Measurements from ENCODE around the gene ANKRD28. TPM values are rescaled to one million over a fixed set of nuclear protein-coding genes. Genes with fewer than 3 reads are reported as not detected.

The ANKRD28 gene
- total RNA-seq, 4 donors from 2014 or later = 39.0 to 81.1 (median 49.5) TPM

GRCh38 chr3:15722877-15723623, 74.7 kb downstream of the ANKRD28 start:
- H3K4me3 ChIP-seq = no peak overlapping the region
- in situ Hi-C loops (cut with MboI; ENCODE audit: low pct_ligation_motif_present in 1 of 4, low pct_unique_long_range_greater_than_20kb in 1 of 4, low sequenced_read_pairs in 3 of 4) = no loop called here
- H3K9me3 ChIP-seq = no peaks in the 10 kb centered on the region
- WGBS, 2 donors (ENCODE audit: low coverage in 1 of 2) = 51 to 84% methylated on average over 2 to 3 of the region's 3 CpGs
- no peak overlapping the region for H3K27ac ChIP-seq
- intact Hi-C loops (cut with DNase I; ENCODE audit: low total_unique reads) = no loop called here
- no peaks in the 10 kb centered on the region for H3K27me3 ChIP-seq
- H3K4me1 ChIP-seq = no peaks in the 10 kb centered on the region
- TF ChIP-seq POLR2A (IDR thresholded peaks at IDR 0.05) = no peak
- TF ChIP-seq POLR2AphosphoS5 (IDR thresholded peaks at IDR 0.05) = no peak
- no peak for TF ChIP-seq EP300 (IDR thresholded peaks at IDR 0.05; ENCODE audit: low read depth)
- no peak for TF ChIP-seq CTCF (IDR thresholded peaks at IDR 0.05)
- DNase-seq = no peak
- H3K36me3 ChIP-seq = peaks cover 0 to 23% (median 7%) of the 10 kb centered on the region in 4 donors

- H3K4me1 ChIP-seq = no peaks in the 10 kb centered on the region
- H3K9me3 ChIP-seq = no peaks in the 10 kb centered on the region
- TF ChIP-seq EP300 (IDR thresholded peaks at IDR 0.05; ENCODE audit: low read depth) = no peak
- no peak overlapping the region for H3K27ac ChIP-seq
- no peak for DNase-seq
- WGBS, 2 donors (ENCODE audit: low coverage in 1 of 2) = 98 to 100% methylated on average over 3 of the region's 3 CpGs
- H3K4me3 ChIP-seq = no peak overlapping the region
- intact Hi-C loops (cut with DNase I; ENCODE audit: low total_unique reads) (no loop called here), in situ Hi-C loops (cut with MboI; ENCODE audit: low pct_ligation_motif_present in 1 of 4, low pct_unique_long_range_greater_than_20kb in 1 of 4, low sequenced_read_pairs in 3 of 4) (no loop called here)
- no peaks in the 10 kb centered on the region for H3K27me3 ChIP-seq
- peaks cover 0 to 27% (median 3%) of the 10 kb centered on the region in 4 donors for H3K36me3 ChIP-seq
Observed at GRCh38 chr3:15716178-15716577, 81.6 kb downstream of the ANKRD28 start.

- Histone ChIP-seq H3K27ac (no peak overlapping the region), H3K9me3 (no peaks in the 10 kb centered on the region), H3K27me3 (no peaks in the 10 kb centered on the region), H3K36me3 (peaks cover 0 to 34% (median 8%) of the 10 kb centered on the region in 4 donors), H3K4me1 (no peaks in the 10 kb centered on the region), H3K4me3 (no peak overlapping the region)
- no peak for DNase-seq
- in situ Hi-C loops (cut with MboI; ENCODE audit: low pct_ligation_motif_present in 1 of 4, low pct_unique_long_range_greater_than_20kb in 1 of 4, low sequenced_read_pairs in 3 of 4) (no loop called here), intact Hi-C loops (cut with DNase I; ENCODE audit: low total_unique reads) (no loop called here)
- WGBS, 2 donors (ENCODE audit: low coverage in 1 of 2) = 82 to 85% methylated on average over 4 of the region's 4 CpGs
- no peak for TF ChIP-seq POLR2AphosphoS5 (IDR thresholded peaks at IDR 0.05)
- no peak for TF ChIP-seq EP300 (IDR thresholded peaks at IDR 0.05; ENCODE audit: low read depth)
- TF ChIP-seq CTCF (IDR thresholded peaks at IDR 0.05) = no peak
- TF ChIP-seq POLR2A (IDR thresholded peaks at IDR 0.05) = no peak
Observed at GRCh38 chr3:15714448-15714847, 83.3 kb downstream of the ANKRD28 start.

GRCh38 chr3:15713364-15713763, 84.4 kb downstream of the ANKRD28 start:
- Histone ChIP-seq H3K4me3 (no peak overlapping the region), H3K27ac (no peak overlapping the region), H3K4me1 (no peaks in the 10 kb centered on the region), H3K9me3 (no peaks in the 10 kb centered on the region), H3K27me3 (no peaks in the 10 kb centered on the region), H3K36me3 (peaks cover 0 to 38% (median 11%) of the 10 kb centered on the region in 4 donors)
- WGBS, 2 donors (ENCODE audit: low coverage in 1 of 2) = 88 to 97% methylated on average over 3 to 5 of the region's 5 CpGs
- intact Hi-C loops (cut with DNase I; ENCODE audit: low total_unique reads) (no loop called here), in situ Hi-C loops (cut with MboI; ENCODE audit: low pct_ligation_motif_present in 1 of 4, low pct_unique_long_range_greater_than_20kb in 1 of 4, low sequenced_read_pairs in 3 of 4) (no loop called here)
- TF ChIP-seq CTCF (IDR thresholded peaks at IDR 0.05) = no peak
- TF ChIP-seq EP300 (IDR thresholded peaks at IDR 0.05; ENCODE audit: low read depth) = no peak
- no peak for TF ChIP-seq POLR2A (IDR thresholded peaks at IDR 0.05)
- no peak for TF ChIP-seq POLR2AphosphoS5 (IDR thresholded peaks at IDR 0.05)
- DNase-seq = no peak

- H3K36me3 ChIP-seq = peaks cover 0 to 43% (median 15%) of the 10 kb centered on the region in 4 donors
- H3K27ac ChIP-seq = no peak overlapping the region
- H3K27me3 ChIP-seq = no peaks in the 10 kb centered on the region
- in situ Hi-C loops (cut with MboI; ENCODE audit: low pct_ligation_motif_present in 1 of 4, low pct_unique_long_range_greater_than_20kb in 1 of 4, low sequenced_read_pairs in 3 of 4) = no loop called here
- no peak for DNase-seq
- H3K4me3 ChIP-seq = no peak overlapping the region
- no peaks in the 10 kb centered on the region for H3K4me1 ChIP-seq
- no peaks in the 10 kb centered on the region for H3K9me3 ChIP-seq
- TF ChIP-seq CTCF (IDR thresholded peaks at IDR 0.05) (no peak), POLR2A (IDR thresholded peaks at IDR 0.05) (no peak), POLR2AphosphoS5 (IDR thresholded peaks at IDR 0.05) (no peak), EP300 (IDR thresholded peaks at IDR 0.05; ENCODE audit: low read depth) (no peak)
- intact Hi-C loops (cut with DNase I; ENCODE audit: low total_unique reads) = no loop called here
Observed at GRCh38 chr3:15711281-15711680, 86.5 kb downstream of the ANKRD28 start.

Measured in transverse colon (tissue), 4 donors.